Panc1 (cell line): Measurements from ENCODE around the gene TSNAXIP1. TPM values are rescaled to one million over a fixed set of nuclear protein-coding genes. Genes with fewer than 3 reads are reported as not detected.

ENCODE experiments used
- ATAC-seq: fragments of 200-7000 bp; cut with Tn5 transposase; 2 replicates; pipeline ENCODE4 v1.9.1; 2020; ENCODE audit warnings: mild to moderate bottlenecking, moderate library complexity
- BruUV-seq: library from RNA; stranded (reverse); fragments of 400-500 nt; replicated peaks from 2 replicates; lab custom pipeline; 2021; lab: Mats Ljungman, UMichigan
- CTCF ChIA-PET: fragments of 300-600 bp; sonication (Branson Sonifier 250); formaldehyde crosslinking; loops from one replicate; lab custom pipeline; 2022; ENCODE audit warnings: antibody characterized with exemption; lab: Charles Lee
- POLR2A ChIA-PET: fragments of 300-600 bp; sonication (Branson Sonifier 250); formaldehyde crosslinking; loops from one replicate; lab custom pipeline; 2022; ENCODE audit warnings: antibody characterized with exemption; lab: Charles Lee
- DNase-seq: peaks from one replicate; pipeline ENCODE4 v3.0.0-alpha.2; 2010; ENCODE audit warnings: low read depth, low spot score
- H3K27ac ChIP-seq: 2 replicates; pipeline ENCODE4 v1.5.1; 2011; ENCODE audit warnings: mild to moderate bottlenecking, low read length, inconsistent platforms
- H3K27me3 ChIP-seq: fragments of 200-500 bp; sonication (Bioruptor generic); 2 replicates; pipeline ENCODE4 v1.6.0; 2014; ENCODE audit warnings: low read length, inconsistent platforms; ENCODE audit not compliant: control insufficient read depth, insufficient read depth
- H3K36me3 ChIP-seq: fragments of 200-500 bp; sonication (Bioruptor generic); 2 replicates; pipeline ENCODE4 v1.5.1; 2014; ENCODE audit warnings: inconsistent platforms, mild to moderate bottlenecking, low read length, moderate library complexity; ENCODE audit not compliant: control insufficient read depth, insufficient read depth
- H3K4me1 ChIP-seq: 2 replicates; pipeline ENCODE4 v1.5.1; 2011; ENCODE audit warnings: inconsistent platforms, mild to moderate bottlenecking, low read length, moderate library complexity; ENCODE audit not compliant: control insufficient read depth, insufficient read depth
- H3K4me3 ChIP-seq, 2 experiments: 2 replicates each; pipeline ENCODE4 v1.5.1; 2011 to 2012; ENCODE audit warnings: low read depth in 2 of 2, low read length in 2 of 2, mild to moderate bottlenecking in 2 of 2, inconsistent platforms in 1 of 2, moderate library complexity in 1 of 2
- H3K9me3 ChIP-seq: fragments of 200-500 bp; sonication (Bioruptor generic); 2 replicates; pipeline ENCODE4 v1.5.1; 2014; ENCODE audit warnings: low read depth, mild to moderate bottlenecking, inconsistent platforms, low read length, moderate library complexity; ENCODE audit not compliant: control insufficient read depth, insufficient read depth
- CTCF ChIP-seq: fragments of 450-650 bp; IDR thresholded peaks from 2 replicates; pipeline ENCODE4 v1.5.1; 2017; ENCODE audit warnings: mild to moderate bottlenecking
- POLR2AphosphoS5 ChIP-seq: IDR thresholded peaks from 2 replicates; pipeline ENCODE4 v1.6.1; 2012; ENCODE audit warnings: mild to moderate bottlenecking, low read depth, low read length, moderate library complexity
- SIN3A ChIP-seq: IDR thresholded peaks from 2 replicates; pipeline ENCODE4 v1.6.1; 2012; ENCODE audit warnings: low read depth, mild to moderate bottlenecking, low read length, moderate library complexity, borderline replicate concordance; ENCODE audit not compliant: insufficient read depth
- TCF7L2 ChIP-seq: IDR thresholded peaks from 2 replicates; pipeline ENCODE4 v1.6.1; 2011; ENCODE audit warnings: mild to moderate bottlenecking, low read depth, low read length, inconsistent platforms
- in situ Hi-C: cut with HindIII; loops from 2 replicates; pipeline ENCODE4 v1.10.0; 2016; ENCODE audit warnings: low sequenced_read_pairs, low pct_unique_long_range_greater_than_20kb
- intact Hi-C: fragments of 100-400 bp; cut with micrococcal nuclease; formaldehyde crosslinking; loops from one replicate; pipeline ENCODE4 v1.10.0; 2022; ENCODE audit not compliant: unreplicated experiment
- total RNA-seq: library from RNA; stranded (reverse); gene quantifications from one replicate; pipeline ENCODE4 v1.2.1, GENCODE V29; 2021; ENCODE audit not compliant: unreplicated experiment
- TF ChIP-seq, protein P1 (sequence below), 2 experiments: IDR thresholded peaks; 2 replicates each; pipeline ENCODE4 v1.6.1; 2011 to 2012; ENCODE audit warnings: low read depth in 2 of 2, control low read depth in 1 of 2, low read length in 1 of 2, mild to moderate bottlenecking in 1 of 2, moderate library complexity in 1 of 2; ENCODE audit not compliant: insufficient read depth in 1 of 2

The TSNAXIP1 gene
- total RNA-seq, 1 experiment from 2014 or later: 1.6 TPM

- Histone ChIP-seq H3K27ac (peak overlapping the region; percentile 54; the same call in 1 of the 2 replicates), H3K4me1 (peaks cover 26% of the 10 kb centered on the region), H3K4me3 (peak overlapping the region; percentile 69), H3K36me3 (no peaks in the 10 kb centered on the region; the same call in none of the 2 replicates), H3K27me3 (no peaks in the 10 kb centered on the region), H3K9me3 (no peaks in the 10 kb centered on the region)
- in situ Hi-C loops (no loop called here), intact Hi-C loops (no loop called here)
- ChIA-PET CTCF (interaction anchor here (0.6 to 0.9 kb wide), 2 partner anchors 94 to 323 kb away, joined by 4 to 5 read pairs; no protein-coding TSS in a partner anchor), POLR2A (interaction anchor here (0.5 to 1.0 kb wide), 2 partner anchors 38 to 40 kb away, joined by 3 read pairs; partner anchors contain the start of gene RANBP10)
- ATAC-seq (no peak), DNase-seq (no peak)
- TF ChIP-seq CTCF: no peak
- no peak for TF ChIP-seq TCF7L2
- no peak for TF ChIP-seq POLR2AphosphoS5
- TF ChIP-seq, protein P1, sequence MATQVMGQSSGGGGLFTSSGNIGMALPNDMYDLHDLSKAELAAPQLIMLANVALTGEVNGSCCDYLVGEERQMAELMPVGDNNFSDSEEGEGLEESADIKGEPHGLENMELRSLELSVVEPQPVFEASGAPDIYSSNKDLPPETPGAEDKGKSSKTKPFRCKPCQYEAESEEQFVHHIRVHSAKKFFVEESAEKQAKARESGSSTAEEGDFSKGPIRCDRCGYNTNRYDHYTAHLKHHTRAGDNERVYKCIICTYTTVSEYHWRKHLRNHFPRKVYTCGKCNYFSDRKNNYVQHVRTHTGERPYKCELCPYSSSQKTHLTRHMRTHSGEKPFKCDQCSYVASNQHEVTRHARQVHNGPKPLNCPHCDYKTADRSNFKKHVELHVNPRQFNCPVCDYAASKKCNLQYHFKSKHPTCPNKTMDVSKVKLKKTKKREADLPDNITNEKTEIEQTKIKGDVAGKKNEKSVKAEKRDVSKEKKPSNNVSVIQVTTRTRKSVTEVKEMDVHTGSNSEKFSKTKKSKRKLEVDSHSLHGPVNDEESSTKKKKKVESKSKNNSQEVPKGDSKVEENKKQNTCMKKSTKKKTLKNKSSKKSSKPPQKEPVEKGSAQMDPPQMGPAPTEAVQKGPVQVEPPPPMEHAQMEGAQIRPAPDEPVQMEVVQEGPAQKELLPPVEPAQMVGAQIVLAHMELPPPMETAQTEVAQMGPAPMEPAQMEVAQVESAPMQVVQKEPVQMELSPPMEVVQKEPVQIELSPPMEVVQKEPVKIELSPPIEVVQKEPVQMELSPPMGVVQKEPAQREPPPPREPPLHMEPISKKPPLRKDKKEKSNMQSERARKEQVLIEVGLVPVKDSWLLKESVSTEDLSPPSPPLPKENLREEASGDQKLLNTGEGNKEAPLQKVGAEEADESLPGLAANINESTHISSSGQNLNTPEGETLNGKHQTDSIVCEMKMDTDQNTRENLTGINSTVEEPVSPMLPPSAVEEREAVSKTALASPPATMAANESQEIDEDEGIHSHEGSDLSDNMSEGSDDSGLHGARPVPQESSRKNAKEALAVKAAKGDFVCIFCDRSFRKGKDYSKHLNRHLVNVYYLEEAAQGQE (IDR thresholded peaks at IDR 0.05; ENCODE audit: insufficient read depth in 1 of 2, low read depth in 2 of 2, low read length in 1 of 2): no peak
- no peak for TF ChIP-seq SIN3A
- BruUV-seq: no TSS peak
Measured at GRCh38 chr16:67844497-67844896, 37.8 kb downstream of the TSNAXIP1 start.

DNA sequence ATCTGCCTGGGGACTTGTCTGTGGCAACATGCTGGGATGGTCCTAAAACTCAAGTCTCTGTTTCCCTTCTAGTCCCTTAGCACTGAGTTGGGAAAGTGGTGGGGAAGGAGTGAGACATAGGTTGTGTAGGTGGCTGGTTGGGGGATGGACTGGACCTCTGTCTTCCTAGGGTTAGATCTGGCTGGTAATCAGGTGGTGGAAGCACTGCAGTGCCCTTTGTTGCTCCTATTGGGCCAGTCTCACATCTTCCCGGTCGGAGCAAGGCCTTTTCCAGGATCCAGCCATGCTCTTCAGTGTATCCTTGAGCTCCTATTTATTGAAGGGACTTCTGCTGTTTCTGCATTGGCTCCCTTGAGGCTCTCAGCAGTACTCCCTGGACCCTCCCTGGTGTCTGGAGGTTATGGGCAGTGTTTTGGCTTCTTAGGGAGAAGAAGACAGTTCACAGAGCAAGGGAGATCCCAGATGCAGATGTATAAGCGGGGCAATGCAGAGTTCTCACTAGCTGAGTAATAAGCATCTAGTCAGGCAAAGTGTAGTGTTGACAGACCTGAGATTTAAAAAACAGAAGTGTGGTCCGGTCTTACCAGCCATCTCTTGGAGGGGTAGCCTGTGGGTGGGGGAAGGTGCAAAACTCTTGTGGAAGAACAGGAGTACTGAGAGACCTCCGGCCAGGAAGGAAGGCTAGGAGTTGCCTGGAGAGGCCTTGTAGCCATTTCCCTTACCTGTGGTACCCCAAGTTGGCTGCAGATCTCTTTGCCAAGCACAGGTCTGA lies 38.8 kb downstream of the TSNAXIP1 start:
- Histone ChIP-seq H3K27ac (peak overlapping the region; percentile 93), H3K4me1 (peaks cover 26% of the 10 kb centered on the region), H3K4me3 (peak overlapping the region; percentile 85 to 92), H3K36me3 (no peaks in the 10 kb centered on the region; the same call in none of the 2 replicates), H3K27me3 (no peaks in the 10 kb centered on the region), H3K9me3 (no peaks in the 10 kb centered on the region)
- no peak for ATAC-seq
- CTCF ChIA-PET: interaction anchor here (0.5 to 0.9 kb wide), 2 partner anchors 29 to 32 kb away, joined by 3 read pairs; no protein-coding TSS in a partner anchor
- no TSS peak for BruUV-seq
- POLR2A ChIA-PET: interaction anchor here (1.0 kb wide), 1 partner anchor 39 kb away, joined by 3 read pairs; the partner anchor contains the start of gene RANBP10
- intact Hi-C loops (no loop called here), in situ Hi-C loops (no loop called here)
- no peak for DNase-seq
- no peak for TF ChIP-seq SIN3A
- TF ChIP-seq, protein P1 (IDR thresholded peaks at IDR 0.05; ENCODE audit: insufficient read depth in 1 of 2, low read depth in 2 of 2, low read length in 1 of 2): no peak
- TF ChIP-seq TCF7L2: no peak
- no peak for TF ChIP-seq CTCF
- no peak for TF ChIP-seq POLR2AphosphoS5
